Measurements from ENCODE around the gene SLC9A8. TPM values are rescaled to one million over a fixed set of nuclear protein-coding genes. Genes with fewer than 3 reads are reported as not detected.

The SLC9A8 gene
- total and polyA plus RNA-seq, 9 of the 15 experiments (the other 6 are each of a cell fraction or from before 2014, with no cell fraction given) = 0.56 to 9.7 (median 5.0) TPM

DNA sequence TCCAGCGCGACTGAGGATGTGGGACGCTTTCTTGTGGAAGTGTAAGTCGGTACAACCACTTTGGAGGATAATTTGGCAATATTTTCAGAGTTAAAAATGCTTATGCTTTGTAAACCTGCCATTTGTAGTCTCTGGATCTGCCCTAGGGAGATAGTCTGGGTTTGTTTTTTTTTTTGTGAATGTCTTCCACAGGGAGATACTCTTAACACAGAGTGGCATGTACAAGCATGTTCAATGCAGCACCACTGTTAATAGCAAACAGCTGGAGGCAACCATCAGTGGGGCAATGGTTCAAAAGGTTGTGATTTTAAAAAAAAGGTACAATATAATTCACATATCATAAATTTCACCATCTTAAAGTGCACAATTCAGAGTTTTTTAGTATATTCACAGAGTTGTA, 22.4 kb downstream of the SLC9A8 start:
- H3K9ac ChIP-seq (ENCODE audit: insufficient read depth in 1 of 2, low read depth in 2 of 2, low read length in 2 of 2) = no peak overlapping the region
- H3K9me1 ChIP-seq (ENCODE audit: control insufficient read depth, insufficient read depth, low read length) = peaks cover 2% of the 10 kb centered on the region
- POLR2A ChIA-PET = no interaction called here
- peaks cover 36% of the 10 kb centered on the region; the same call in 2 of the 3 replicates for H3K36me3 ChIP-seq (ENCODE audit: control insufficient read depth, insufficient read depth, low read length)
- no peak for TF ChIP-seq MEF2D (tag; conservative IDR thresholded peaks at IDR 0.05; ENCODE audit: low read depth)
- WGBS (ENCODE audit: insufficient coverage, low coverage, missing lambda C conversion rate) = 92% methylated on average over 4 of the region's 4 CpGs
- H3K27ac ChIP-seq (ENCODE audit: extremely low read depth, low read depth, low read length) = no peak overlapping the region
- H2AFZ ChIP-seq (ENCODE audit: low read depth, low read length) = no peak overlapping the region
- no peak overlapping the region for H3K4me3 ChIP-seq
- intact Hi-C loops (cut with micrococcal nuclease) (no loop called here), in situ Hi-C loops (cut with MboI) (no loop called here)
- CTCF ChIA-PET (ENCODE audit: low intra/inter-chr PET ratio) = no interaction called here
- no peaks in the 10 kb centered on the region for H4K20me1 ChIP-seq (replicated peaks; ENCODE audit: control insufficient read depth, insufficient read depth, low read length)
- H3K27me3 ChIP-seq (ENCODE audit: control insufficient read depth in 2 of 2, insufficient read depth in 2 of 2, low read length in 2 of 2) = no peaks in the 10 kb centered on the region
- H3K9me3 ChIP-seq (replicated peaks; ENCODE audit: control insufficient read depth, insufficient read depth, low read depth, low read length) = no peaks in the 10 kb centered on the region
- no peak for DNase-seq (ENCODE audit: extremely low read depth in 1 of 4, low spot score in 3 of 4)
- no peak for ATAC-seq
- no peaks in the 10 kb centered on the region for H3K79me2 ChIP-seq (ENCODE audit: control insufficient read depth, insufficient read depth, low read length)
- peaks cover 2 to 11% of the 10 kb centered on the region in 2 experiments; a peak in 3 of 5 replicates for H3K4me1 ChIP-seq (replicated peaks in 1 of 2; ENCODE audit: control insufficient read depth in 2 of 2, insufficient read depth in 2 of 2, low read length in 2 of 2)
- H3K4me2 ChIP-seq (ENCODE audit: insufficient read depth, low read length) = no peak overlapping the region
- no TSS peak for BruUV-seq (replicated peaks)
- no peak for FAIRE-seq

DNA sequence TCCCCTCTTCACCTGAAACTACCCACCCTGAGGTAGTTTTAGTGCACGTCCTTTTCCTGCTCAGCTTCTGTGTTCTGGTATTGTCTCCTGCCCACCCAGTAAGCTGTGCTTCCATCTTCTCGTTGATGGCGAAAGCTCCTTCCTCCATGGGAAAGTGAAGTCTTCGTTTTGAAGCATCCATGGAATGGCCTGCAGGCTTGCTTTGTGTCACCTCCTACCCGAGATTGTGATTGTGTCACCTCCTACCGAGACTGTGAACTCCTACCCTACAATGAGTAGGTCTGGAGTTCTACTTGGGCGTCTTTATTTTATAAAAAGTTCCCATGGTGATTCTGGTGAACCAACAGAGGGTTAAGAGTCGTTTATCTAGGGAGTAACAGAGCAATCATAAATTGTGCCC, 25.9 kb downstream of the SLC9A8 start:
- Histone ChIP-seq H2AFZ (ENCODE audit: low read depth, low read length) (no peak overlapping the region), H3K79me2 (ENCODE audit: control insufficient read depth, insufficient read depth, low read length) (no peaks in the 10 kb centered on the region), H3K9ac (ENCODE audit: insufficient read depth in 1 of 2, low read depth in 2 of 2, low read length in 2 of 2) (no peak overlapping the region), H3K4me3 (no peak overlapping the region), H3K27me3 (ENCODE audit: control insufficient read depth in 2 of 2, insufficient read depth in 2 of 2, low read length in 2 of 2) (no peaks in the 10 kb centered on the region), H3K27ac (ENCODE audit: extremely low read depth, low read depth, low read length) (0 out of 3 replicates have a peak overlapping the region, but pooled peaks have one; percentile 6), H3K9me1 (ENCODE audit: control insufficient read depth, insufficient read depth, low read length) (no peaks in the 10 kb centered on the region), H3K4me1 (replicated peaks in 1 of 2; ENCODE audit: control insufficient read depth in 2 of 2, insufficient read depth in 2 of 2, low read length in 2 of 2) (0 out of 5 replicates have a peak, but pooled peaks cover under 1% of the 10 kb centered on the region in 2 experiments), H3K9me3 (replicated peaks; ENCODE audit: control insufficient read depth, insufficient read depth, low read depth, low read length) (no peaks in the 10 kb centered on the region), H3K36me3 (ENCODE audit: control insufficient read depth, insufficient read depth, low read length) (peaks cover 26% of the 10 kb centered on the region; the same call in 2 of the 3 replicates), H3K4me2 (ENCODE audit: insufficient read depth, low read length) (no peak overlapping the region), H4K20me1 (replicated peaks; ENCODE audit: control insufficient read depth, insufficient read depth, low read length) (no peaks in the 10 kb centered on the region)
- in situ Hi-C loops (cut with MboI) = no loop called here
- BruUV-seq (replicated peaks) = no TSS peak
- DNase-seq (ENCODE audit: extremely low read depth in 1 of 4, low spot score in 3 of 4) (no peak), FAIRE-seq (no peak), ATAC-seq (no peak)
- CTCF ChIA-PET (ENCODE audit: low intra/inter-chr PET ratio) = no interaction called here
- WGBS (ENCODE audit: insufficient coverage, low coverage, missing lambda C conversion rate) = 46% methylated on average over 8 of the region's 8 CpGs
- intact Hi-C loops (cut with micrococcal nuclease) = no loop called here
- POLR2A ChIA-PET = interaction anchor here (0.8 to 1.2 kb wide), 4 partner anchors 13 to 146 kb away, joined by 3 to 8 read pairs (median 6); no protein-coding TSS in a partner anchor
- TF ChIP-seq ZNF444 (CRISPR knock-in tag; IDR thresholded peaks at IDR 0.05) (no peak), CREBBP (IDR thresholded peaks at IDR 0.05; ENCODE audit: low read depth, low read length) (no peak), FUS (optimal IDR thresholded peaks at IDR 0.05; ENCODE audit: low read depth, low read length) (no peak), ZNF77 (CRISPR knock-in tag; IDR thresholded peaks at IDR 0.05) (no peak), ZNF165 (CRISPR knock-in tag; IDR thresholded peaks at IDR 0.05; ENCODE audit: borderline replicate concordance) (no peak), ZNF232 (CRISPR knock-in tag; IDR thresholded peaks at IDR 0.05) (no peak), PHB (CRISPR knock-in tag; IDR thresholded peaks at IDR 0.05) (no peak)
- TF ChIP-seq, protein P1, sequence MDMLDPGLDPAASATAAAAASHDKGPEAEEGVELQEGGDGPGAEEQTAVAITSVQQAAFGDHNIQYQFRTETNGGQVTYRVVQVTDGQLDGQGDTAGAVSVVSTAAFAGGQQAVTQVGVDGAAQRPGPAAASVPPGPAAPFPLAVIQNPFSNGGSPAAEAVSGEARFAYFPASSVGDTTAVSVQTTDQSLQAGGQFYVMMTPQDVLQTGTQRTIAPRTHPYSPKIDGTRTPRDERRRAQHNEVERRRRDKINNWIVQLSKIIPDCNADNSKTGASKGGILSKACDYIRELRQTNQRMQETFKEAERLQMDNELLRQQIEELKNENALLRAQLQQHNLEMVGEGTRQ (CRISPR knock-in tag; IDR thresholded peaks at IDR 0.05) = no peak
- TF ChIP-seq, protein P2, sequence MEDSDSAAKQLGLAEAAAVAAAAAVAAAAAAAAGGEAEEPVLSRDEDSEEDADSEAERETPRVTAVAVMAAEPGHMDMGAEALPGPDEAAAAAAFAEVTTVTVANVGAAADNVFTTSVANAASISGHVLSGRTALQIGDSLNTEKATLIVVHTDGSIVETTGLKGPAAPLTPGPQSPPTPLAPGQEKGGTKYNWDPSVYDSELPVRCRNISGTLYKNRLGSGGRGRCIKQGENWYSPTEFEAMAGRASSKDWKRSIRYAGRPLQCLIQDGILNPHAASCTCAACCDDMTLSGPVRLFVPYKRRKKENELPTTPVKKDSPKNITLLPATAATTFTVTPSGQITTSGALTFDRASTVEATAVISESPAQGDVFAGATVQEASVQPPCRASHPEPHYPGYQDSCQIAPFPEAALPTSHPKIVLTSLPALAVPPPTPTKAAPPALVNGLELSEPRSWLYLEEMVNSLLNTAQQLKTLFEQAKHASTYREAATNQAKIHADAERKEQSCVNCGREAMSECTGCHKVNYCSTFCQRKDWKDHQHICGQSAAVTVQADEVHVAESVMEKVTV (CRISPR knock-in tag; IDR thresholded peaks at IDR 0.05) = no peak
- TF ChIP-seq, protein P3, sequence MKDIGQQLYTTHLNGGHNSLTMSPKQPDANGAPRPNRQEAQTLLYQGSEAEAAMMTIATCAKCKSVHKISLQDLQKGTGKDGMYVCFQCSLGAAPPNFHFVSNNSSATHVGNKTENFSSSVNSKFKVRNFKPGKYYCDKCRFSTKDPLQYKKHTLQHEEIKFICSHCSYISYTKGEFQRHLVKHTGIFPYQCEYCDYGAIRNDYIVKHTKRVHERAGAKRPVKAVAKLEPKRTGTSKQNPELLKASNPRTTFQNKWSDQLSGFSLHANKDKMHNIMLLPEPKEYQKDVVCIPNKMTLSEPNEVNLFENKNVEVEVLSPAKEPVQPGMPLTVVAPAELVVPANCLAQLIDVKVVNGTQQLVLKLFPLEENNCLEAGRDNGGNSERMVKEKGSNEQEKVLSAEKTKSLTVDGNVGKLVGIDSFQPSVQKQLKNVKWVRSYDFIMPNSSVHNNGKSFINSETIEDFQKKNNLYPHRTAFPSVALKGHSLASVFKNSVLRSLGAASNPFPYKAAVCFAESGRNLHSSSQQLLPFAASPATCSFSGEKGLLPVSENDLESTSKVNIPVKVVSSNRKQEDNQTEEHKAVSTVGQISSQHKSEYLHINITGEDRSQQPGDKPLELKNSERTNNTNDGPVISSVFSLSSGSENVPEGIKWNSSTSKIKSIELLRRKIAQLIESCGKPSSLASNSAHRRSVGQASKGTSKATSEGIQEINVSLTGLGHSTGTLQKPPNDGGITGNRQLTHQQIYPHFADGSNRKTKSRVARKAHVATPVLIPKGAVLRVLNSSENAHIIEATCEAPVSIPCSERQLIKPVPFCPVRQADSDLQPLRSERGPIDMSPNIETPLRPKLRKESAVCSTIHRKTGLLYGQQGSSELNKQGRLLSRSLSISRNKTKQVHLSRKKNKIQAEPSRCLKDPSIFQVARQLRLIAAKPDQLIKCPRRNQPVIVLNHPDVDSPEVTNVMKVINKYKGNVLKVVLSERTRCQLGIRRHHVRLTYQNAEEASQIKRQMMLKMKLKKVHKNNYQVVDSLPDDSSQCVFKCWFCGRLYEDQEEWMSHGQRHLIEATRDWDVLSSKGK (CRISPR knock-in tag; IDR thresholded peaks at IDR 0.05) = no peak

Measured in K562 (cell line).